Tibial nerve (tissue), 3 donors: Measurements from ENCODE around the gene OSBPL8.

Source experiments
- POLR2A ChIP-seq, 2 donors: fragments of 450-650 bp; IDR thresholded peaks; one replicate each; pipeline ENCODE4 v1.6.1; 2017; ENCODE audit warnings: antibody characterized with exemption in 2 of 2, mild to moderate bottlenecking in 2 of 2, moderate library complexity in 2 of 2
- TF ChIP-seq, protein P1 (sequence below), 5 experiments: fragments of 200-600 bp in 3 of 5; fragments of 450-650 bp in 2 of 5; sonication (generic) in 3 of 5; IDR thresholded peaks; one replicate each; pipeline ENCODE4 v1.5.1; 2016 to 2019; ENCODE audit warnings: antibody characterized with exemption in 5 of 5, mild to moderate bottlenecking in 3 of 5, moderate library complexity in 2 of 5

DNA sequence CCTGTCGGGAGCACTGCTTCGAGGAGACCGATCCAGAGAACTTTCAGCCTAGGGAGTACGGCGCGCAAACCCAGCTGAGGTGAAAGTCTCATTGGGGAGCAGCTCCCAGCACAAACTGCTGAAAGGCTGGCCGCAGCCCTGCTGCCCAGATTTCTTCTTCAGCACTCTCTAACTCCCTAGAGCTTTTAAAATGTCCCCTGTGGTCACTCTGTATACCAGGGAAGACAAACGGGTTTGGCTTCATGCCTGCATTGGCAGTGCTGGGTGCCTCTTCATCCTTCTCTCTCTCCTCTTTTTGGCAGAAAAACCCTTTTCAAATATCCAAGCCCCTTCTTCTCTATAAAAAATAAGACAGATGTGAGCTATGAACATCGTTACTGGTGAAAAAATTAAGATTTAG lies 246.3 kb downstream of the OSBPL8 start:
- TF ChIP-seq POLR2A (IDR thresholded peaks at IDR 0.05), result no peak
- TF ChIP-seq, protein P1, sequence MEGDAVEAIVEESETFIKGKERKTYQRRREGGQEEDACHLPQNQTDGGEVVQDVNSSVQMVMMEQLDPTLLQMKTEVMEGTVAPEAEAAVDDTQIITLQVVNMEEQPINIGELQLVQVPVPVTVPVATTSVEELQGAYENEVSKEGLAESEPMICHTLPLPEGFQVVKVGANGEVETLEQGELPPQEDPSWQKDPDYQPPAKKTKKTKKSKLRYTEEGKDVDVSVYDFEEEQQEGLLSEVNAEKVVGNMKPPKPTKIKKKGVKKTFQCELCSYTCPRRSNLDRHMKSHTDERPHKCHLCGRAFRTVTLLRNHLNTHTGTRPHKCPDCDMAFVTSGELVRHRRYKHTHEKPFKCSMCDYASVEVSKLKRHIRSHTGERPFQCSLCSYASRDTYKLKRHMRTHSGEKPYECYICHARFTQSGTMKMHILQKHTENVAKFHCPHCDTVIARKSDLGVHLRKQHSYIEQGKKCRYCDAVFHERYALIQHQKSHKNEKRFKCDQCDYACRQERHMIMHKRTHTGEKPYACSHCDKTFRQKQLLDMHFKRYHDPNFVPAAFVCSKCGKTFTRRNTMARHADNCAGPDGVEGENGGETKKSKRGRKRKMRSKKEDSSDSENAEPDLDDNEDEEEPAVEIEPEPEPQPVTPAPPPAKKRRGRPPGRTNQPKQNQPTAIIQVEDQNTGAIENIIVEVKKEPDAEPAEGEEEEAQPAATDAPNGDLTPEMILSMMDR (IDR thresholded peaks at IDR 0.05), result no peak
